ENCODE results near the gene OTUD5.

DNA sequence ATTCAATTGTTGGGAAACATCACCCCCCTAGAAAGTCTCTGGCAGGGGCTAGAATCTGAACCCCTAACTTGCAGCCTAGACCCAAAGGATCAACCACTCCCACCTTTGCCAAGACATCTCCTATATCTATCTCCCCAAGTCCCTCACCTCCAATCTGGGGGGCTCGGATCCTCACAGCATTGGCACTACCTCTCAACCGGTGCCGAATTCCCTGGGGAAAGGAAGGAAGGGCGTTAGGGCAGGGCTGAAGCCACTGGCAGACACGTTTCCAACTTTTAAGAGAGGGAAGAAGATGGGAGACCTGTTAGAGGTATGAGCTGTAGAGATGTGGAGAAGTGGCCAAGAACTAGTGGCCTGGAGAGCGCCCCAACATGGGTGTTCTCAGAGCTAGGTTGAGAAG is 62.5 kb downstream of the OTUD5 start:
- TF ChIP-seq RFX5 (IDR thresholded peaks at IDR 0.05; ENCODE audit: low read depth, low read length) (no peak), NFATC3 (CRISPR knock-in tag; IDR thresholded peaks at IDR 0.05) (no peak), POLR2AphosphoS5 (IDR thresholded peaks at IDR 0.05; ENCODE audit: low read depth, low read length) (no peak), ZNF432 (CRISPR knock-in tag; IDR thresholded peaks at IDR 0.05; ENCODE audit: borderline replicate concordance) (no peak), ZKSCAN1 (IDR thresholded peaks at IDR 0.05; ENCODE audit: low read length) (no peak), NFYB (CRISPR knock-in tag; IDR thresholded peaks at IDR 0.05) (no peak), REPIN1 (CRISPR knock-in tag; IDR thresholded peaks at IDR 0.05; ENCODE audit: borderline replicate concordance, low read depth) (no peak), ZNF329 (CRISPR knock-in tag; IDR thresholded peaks at IDR 0.05; ENCODE audit: low read depth) (no peak), BRCA1 (CRISPR knock-in tag; IDR thresholded peaks at IDR 0.05) (no peak), ZBTB8A (CRISPR knock-in tag; IDR thresholded peaks at IDR 0.05; ENCODE audit: borderline replicate concordance, low read depth) (no peak)
- TF ChIP-seq, protein P1, sequence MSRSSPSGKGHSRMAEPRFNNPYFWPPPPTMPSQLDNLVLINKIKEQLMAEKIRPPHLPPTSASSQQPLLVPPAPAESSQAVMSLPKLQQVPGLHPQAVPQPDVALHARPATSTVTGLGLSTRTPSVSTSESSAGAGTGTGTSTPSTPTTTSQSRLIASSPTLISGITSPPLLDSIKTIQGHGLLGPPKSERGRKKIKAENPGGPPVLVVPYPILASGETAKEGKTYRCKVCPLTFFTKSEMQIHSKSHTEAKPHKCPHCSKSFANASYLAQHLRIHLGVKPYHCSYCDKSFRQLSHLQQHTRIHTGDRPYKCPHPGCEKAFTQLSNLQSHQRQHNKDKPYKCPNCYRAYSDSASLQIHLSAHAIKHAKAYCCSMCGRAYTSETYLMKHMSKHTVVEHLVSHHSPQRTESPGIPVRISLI (CRISPR knock-in tag; IDR thresholded peaks at IDR 0.05; ENCODE audit: borderline replicate concordance): no peak
- TF ChIP-seq, protein P2, sequence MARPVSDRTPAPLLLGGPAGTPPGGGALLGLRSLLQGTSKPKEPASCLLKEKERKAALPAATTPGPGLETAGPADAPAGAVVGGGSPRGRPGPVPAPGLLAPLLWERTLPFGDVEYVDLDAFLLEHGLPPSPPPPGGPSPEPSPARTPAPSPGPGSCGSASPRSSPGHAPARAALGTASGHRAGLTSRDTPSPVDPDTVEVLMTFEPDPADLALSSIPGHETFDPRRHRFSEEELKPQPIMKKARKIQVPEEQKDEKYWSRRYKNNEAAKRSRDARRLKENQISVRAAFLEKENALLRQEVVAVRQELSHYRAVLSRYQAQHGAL (CRISPR knock-in tag; IDR thresholded peaks at IDR 0.05; ENCODE audit: not compliant biosample characterization): no peak
- TF ChIP-seq, protein P3, sequence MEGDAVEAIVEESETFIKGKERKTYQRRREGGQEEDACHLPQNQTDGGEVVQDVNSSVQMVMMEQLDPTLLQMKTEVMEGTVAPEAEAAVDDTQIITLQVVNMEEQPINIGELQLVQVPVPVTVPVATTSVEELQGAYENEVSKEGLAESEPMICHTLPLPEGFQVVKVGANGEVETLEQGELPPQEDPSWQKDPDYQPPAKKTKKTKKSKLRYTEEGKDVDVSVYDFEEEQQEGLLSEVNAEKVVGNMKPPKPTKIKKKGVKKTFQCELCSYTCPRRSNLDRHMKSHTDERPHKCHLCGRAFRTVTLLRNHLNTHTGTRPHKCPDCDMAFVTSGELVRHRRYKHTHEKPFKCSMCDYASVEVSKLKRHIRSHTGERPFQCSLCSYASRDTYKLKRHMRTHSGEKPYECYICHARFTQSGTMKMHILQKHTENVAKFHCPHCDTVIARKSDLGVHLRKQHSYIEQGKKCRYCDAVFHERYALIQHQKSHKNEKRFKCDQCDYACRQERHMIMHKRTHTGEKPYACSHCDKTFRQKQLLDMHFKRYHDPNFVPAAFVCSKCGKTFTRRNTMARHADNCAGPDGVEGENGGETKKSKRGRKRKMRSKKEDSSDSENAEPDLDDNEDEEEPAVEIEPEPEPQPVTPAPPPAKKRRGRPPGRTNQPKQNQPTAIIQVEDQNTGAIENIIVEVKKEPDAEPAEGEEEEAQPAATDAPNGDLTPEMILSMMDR (CRISPR knock-in tag; IDR thresholded peaks at IDR 0.05): no peak
